ENCODE measurements around the gene TMEM139.

Gene TMEM139

GRCh38 chr7:143299840-143300239 is 15.1 kb downstream of the TMEM139 start:
- in situ Hi-C loops (cut with HindIII; ENCODE audit: low sequenced_read_pairs) = no loop called here
- no peak overlapping the region for H3K4me3 ChIP-seq (ENCODE audit: low read depth, low read length)
- TF ChIP-seq CTCF (IDR thresholded peaks at IDR 0.05; ENCODE audit: low read depth, low read length, missing control alignments) = peak; percentile 72
- no peak for DNase-seq (ENCODE audit: low read depth)

- in situ Hi-C loops (cut with HindIII; ENCODE audit: low sequenced_read_pairs) = no loop called here
- no peak for TF ChIP-seq CTCF (IDR thresholded peaks at IDR 0.05; ENCODE audit: low read depth, low read length, missing control alignments)
These were observed 16.5 kb downstream of the TMEM139 start for GRCh38 chr7:143300959-143301935.

GRCh38 chr7:143303733-143304132 is 19.0 kb downstream of the TMEM139 start:
- no peak for TF ChIP-seq CTCF (IDR thresholded peaks at IDR 0.05; ENCODE audit: low read depth, low read length, missing control alignments)
- no peak overlapping the region for H3K4me3 ChIP-seq (ENCODE audit: low read depth, low read length)
- in situ Hi-C loops (cut with HindIII; ENCODE audit: low sequenced_read_pairs) = no loop called here
- no peak for DNase-seq (ENCODE audit: low read depth)

More at GRCh38 chr7:143300959-143301935, 16.5 kb downstream of the TMEM139 start:
- no peak for DNase-seq (ENCODE audit: low read depth)
- no peak overlapping the region for H3K4me3 ChIP-seq (ENCODE audit: low read depth, low read length)

- TF ChIP-seq CTCF (IDR thresholded peaks at IDR 0.05; ENCODE audit: low read depth, low read length, missing control alignments) = no peak
- DNase-seq (ENCODE audit: low read depth) = no peak
- in situ Hi-C loops (cut with HindIII; ENCODE audit: low sequenced_read_pairs) = no loop called here
- no peak overlapping the region for H3K4me3 ChIP-seq (ENCODE audit: low read depth, low read length)
These were observed 20.2 kb downstream of the TMEM139 start for GRCh38 chr7:143304938-143305337.

- no peak overlapping the region for H3K4me3 ChIP-seq (ENCODE audit: low read depth, low read length)
- TF ChIP-seq CTCF (IDR thresholded peaks at IDR 0.05; ENCODE audit: low read depth, low read length, missing control alignments) = peak; percentile 66
- no peak for DNase-seq (ENCODE audit: low read depth)
- in situ Hi-C loops (cut with HindIII; ENCODE audit: low sequenced_read_pairs) = no loop called here
These were observed 20.8 kb downstream of the TMEM139 start for GRCh38 chr7:143305423-143306070.

DNA sequence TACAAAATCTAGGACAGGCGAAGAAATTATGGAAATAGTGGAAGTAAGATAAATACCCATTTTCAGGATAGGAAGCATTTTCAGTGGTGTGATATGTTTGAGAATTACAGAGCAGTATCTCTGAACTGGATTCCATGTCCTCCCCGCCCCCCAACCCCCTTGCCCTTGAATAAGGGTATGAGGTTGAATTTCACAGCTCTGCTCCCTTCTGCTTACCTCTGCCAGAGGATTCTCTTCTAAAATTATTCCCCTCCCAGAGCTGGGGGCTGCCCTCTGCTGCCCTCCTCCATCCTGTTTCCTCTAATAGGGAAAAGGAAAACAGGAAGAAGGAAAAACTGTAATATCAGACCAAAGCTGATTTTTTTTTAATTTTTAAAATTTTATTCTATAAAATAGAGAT is 23.9 kb downstream of the TMEM139 start:
- no peak for DNase-seq (ENCODE audit: low read depth)
- in situ Hi-C loops (cut with HindIII; ENCODE audit: low sequenced_read_pairs) = no loop called here
- no peak overlapping the region for H3K4me3 ChIP-seq (ENCODE audit: low read depth, low read length)
- TF ChIP-seq CTCF (IDR thresholded peaks at IDR 0.05; ENCODE audit: low read depth, low read length, missing control alignments) = no peak

All from astrocyte of the cerebellum (primary cell).